Hematopoietic multipotent progenitor cell treated with erythropoietin and hydrocortisone succinate and interleukin-3 and kit ligand, for 4 days (in vitro differentiated cells): ENCODE data around the gene COL5A3.
"Not testable (repeated sequence)": the region's sequence is repeated elsewhere in the genome, so short reads cannot be mapped to it uniquely, and the experiment has no call there.

ENCODE experiments used
- DNase-seq: peaks from one replicate; pipeline ENCODE4 v3.0.0-alpha.2; 2015

COL5A3 gene

GRCh38 chr19:9968820-9969687 lies 41.2 kb downstream of the COL5A3 start:
- no peak for DNase-seq

- DNase-seq = no peak
Observed at GRCh38 chr19:9967326-9967725, 43.0 kb downstream of the COL5A3 start.

DNA sequence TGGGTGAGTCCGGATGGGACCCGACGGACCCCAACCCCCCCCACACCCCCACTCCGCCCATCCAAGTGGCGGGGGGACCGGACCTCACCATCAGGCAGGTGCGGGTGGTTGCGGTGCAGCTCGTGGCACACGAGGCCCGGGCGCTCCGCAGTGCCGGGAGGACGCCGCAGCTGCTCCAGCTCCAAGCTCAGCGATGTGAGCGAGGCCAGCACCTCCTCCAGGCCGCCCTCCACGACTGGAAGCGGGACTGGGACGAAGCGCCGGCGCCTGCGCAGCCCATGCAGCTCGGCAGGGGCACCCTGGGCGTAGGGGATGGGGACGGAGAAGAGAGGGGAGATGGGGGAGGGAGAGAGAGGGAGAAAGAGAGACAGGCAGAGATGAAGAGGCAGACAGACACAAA lies 43.9 kb downstream of the COL5A3 start:
- no peak for DNase-seq

DNA sequence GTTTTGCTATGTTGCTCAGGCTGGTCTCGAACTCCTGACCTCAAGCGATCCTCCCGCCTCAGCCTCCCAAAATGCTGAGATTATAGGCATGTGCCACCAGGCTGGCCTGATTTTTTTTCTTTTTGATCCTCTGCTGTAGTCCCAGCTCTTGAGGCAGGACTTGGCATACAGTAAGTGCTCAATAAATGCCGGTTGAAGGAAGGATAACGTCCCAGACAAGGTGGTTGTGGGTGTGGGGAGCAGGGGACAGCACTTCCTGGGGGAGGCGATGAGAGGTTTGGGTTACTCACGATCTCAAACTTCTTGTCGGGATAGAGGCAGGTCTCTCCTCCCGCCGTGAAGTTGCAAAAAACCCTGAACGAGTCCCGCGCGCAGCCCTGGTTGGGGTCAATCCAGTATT lies 44.3 kb downstream of the COL5A3 start:
- no peak for DNase-seq

DNA sequence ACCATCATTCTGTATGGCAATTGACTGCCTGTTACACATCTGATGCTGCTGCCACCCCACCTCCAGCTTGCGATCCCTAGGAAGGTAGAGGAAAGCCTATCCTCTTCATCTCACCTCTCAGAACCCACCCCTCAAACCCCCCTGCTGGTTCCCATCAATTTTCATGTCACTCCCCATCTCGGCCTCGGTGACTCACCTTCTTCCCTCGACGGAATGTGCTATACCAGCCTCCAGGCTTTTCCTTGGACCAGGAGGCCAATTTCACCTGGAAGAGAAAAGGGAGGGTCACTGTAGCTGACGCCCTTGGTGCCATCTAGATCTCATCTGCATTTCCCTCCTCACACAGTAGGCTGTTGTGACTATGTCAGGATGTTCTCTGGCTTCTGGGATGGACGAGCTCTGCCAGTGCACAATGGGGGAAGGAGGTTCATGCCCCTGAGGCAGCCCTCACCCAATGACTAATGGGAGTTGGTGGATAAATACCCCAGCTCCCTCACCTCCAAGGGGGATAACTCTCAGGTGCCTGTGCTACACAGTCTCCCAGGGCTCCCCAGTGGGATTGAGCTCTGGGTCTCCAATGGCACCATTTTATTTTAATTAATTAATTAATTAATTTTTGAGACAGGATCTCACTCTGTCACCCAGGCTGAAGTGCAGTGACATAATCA lies 47.5 kb downstream of the COL5A3 start:
- DNase-seq = no peak

DNA sequence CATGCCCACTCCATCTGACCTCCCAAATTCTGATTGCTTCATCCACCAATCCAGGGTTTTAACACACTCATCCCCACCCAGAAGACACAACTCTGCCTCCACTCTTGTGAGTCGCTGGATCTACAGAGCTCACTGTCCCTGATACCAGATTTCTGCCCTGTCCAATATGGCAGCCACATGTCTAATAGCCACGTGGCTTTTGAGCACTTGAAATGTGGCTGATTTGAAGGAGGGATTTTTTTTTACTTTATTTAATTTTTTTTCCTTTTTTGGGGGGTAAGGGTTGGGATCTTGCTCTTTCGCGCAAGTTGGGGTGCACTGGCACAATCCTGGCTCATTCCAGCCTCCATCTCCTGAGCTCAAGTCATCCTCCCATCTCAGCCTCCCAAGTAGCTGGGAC lies 49.2 kb downstream of the COL5A3 start:
- DNase-seq = no peak

- no peak for DNase-seq
Observed at GRCh38 chr19:9958379-9958821, 51.9 kb downstream of the COL5A3 start.

DNA sequence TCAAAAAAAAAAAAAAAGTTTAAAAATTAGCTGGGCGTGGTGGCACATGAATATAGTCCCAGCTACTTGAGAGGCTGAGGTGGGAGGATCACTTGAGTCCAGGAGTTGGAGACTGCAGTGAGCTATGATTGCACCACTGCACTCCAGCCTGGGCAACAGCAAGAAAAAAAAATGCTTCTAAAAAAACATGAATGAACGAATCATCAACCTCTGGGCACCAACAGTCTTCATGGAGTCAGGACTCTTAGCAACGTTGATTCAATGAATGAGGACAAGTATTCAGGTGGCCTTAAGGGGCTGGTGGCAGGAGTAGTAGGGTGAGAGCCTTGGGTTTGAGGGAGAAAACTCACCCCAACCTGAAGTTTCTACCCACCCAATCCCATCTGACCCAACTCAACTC lies 53.3 kb downstream of the COL5A3 start:
- no peak for DNase-seq

- DNase-seq = no peak
Observed at GRCh38 chr19:9953802-9954542, 56.3 kb downstream of the COL5A3 start.

DNA sequence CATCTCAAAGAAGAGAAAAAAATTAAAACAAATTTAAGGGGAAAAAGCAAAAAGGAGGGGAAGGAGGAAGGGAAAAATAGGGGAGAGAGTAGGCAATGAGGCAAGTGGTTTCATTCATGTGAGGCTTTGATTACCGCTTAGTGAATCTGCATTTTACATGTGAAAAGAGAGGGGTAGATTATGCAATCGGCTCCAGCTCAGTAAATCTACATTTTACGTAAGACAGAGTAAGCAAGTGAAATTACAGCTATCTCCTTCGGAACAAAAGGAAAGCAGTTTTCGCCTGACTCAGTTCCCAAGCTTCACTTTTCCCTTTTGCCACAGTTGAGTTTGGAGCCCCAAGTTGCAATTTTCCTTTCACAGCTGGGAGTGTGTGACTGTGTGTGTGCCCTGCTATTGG lies 58.0 kb downstream of the COL5A3 start:
- DNase-seq = no peak

- no peak for DNase-seq
Observed at GRCh38 chr19:9947441-9947840, 62.9 kb downstream of the COL5A3 start.

DNA sequence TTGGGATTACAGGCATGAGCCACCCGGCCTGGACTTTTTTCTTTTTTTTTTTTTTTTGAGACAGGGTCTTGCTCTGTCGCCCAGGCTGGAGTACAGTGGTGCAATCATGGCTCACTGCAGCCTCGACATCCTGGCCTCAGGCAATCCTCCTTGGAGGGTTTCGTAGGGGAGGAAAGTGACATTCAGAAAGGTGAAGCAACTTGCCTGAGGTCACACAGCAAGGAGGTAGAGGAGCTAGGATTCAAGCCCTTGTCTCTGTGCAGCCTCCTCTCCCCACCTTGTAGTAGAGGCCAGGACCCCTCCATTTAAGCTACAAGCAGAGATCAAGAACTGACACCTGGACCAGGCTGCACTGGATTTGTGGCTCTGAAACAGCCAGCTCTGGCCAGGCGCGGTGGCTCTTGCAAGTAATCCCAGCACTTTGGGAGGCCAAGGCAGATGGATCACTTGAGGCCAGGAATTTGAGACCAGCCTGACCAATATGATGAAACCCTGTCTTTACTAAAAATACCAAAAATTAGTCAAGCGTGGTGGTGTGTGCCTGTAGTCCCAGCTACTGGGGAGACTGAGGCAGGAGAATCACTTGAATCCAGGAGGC lies 63.7 kb downstream of the COL5A3 start:
- not testable (repeated sequence) for DNase-seq

GRCh38 chr19:9945319-9945966 lies 64.9 kb downstream of the COL5A3 start:
- DNase-seq = no peak

DNA sequence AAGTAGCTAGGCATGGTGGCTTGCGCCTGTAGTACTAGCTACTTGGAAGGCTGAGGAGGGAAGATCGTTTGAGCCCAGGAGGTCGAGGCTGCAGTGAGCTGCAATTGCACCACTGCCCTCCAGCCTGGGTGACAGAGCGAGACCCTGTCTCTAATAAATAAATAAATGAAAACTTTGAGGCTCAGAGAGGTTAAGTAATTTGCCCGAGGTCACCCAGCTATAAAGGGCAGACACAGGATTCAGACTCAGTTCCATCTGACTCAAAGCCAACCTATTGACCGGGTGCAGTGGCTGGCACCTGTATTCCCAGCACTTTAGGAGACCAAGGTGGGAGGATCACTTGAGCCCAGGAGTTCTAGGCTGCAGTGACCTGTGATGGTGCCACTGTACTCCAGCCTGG lies 66.6 kb downstream of the COL5A3 start:
- no peak for DNase-seq

- DNase-seq = no peak
Observed at GRCh38 chr19:9941671-9942070, 68.6 kb downstream of the COL5A3 start.

DNA sequence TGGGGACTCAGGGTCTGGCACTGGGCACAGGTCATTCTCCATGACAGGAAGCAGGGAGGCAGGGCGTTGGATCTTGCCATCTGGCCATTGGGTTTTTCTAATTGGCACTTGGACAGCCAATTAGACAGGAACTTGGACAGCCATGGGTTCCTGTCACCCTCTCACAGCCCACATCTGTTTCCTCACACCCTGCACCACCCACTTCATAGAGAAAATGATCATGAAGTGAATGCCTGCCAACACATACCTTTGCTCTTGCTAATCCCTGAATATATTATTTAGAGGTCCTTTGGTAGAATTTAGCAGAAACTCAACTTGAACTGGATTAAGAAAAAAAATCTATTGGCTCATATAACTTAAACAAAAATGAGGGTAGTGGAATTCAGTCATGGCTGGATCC lies 69.1 kb downstream of the COL5A3 start:
- no peak for DNase-seq

- no peak for DNase-seq
Observed at GRCh38 chr19:9940778-9941177, 69.5 kb downstream of the COL5A3 start.

- no peak for DNase-seq
Observed at GRCh38 chr19:9939301-9939913, 70.9 kb downstream of the COL5A3 start.

DNA sequence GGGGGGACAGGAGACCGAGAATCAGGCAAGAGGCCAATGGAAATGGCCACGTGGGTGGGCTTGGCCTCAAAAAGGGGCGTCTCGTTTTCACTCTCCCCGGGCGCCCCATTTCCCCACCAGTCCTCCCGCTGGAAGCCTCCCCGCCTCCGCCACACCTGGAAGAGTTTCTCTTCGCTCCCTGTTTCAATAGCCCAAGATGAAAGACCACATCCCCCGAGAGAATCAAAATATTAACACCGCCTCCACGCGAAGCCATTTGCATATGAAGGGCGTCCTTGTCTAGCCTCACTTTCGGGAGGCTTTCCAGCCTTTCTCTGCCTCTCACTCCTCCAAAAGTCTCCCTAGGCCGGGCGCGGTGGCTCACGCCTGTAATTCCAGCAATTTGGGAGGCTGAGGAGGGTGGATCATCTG lies 73.3 kb downstream of the COL5A3 start:
- DNase-seq = no peak

- DNase-seq = no peak
Observed at GRCh38 chr19:9936326-9937000, 73.8 kb downstream of the COL5A3 start, which contains the start of gene OLFM2. Gene OLFM2 (minus strand): TSS chr19:9936515. CDS start chr19:9936366, 149 bp downstream.

DNA sequence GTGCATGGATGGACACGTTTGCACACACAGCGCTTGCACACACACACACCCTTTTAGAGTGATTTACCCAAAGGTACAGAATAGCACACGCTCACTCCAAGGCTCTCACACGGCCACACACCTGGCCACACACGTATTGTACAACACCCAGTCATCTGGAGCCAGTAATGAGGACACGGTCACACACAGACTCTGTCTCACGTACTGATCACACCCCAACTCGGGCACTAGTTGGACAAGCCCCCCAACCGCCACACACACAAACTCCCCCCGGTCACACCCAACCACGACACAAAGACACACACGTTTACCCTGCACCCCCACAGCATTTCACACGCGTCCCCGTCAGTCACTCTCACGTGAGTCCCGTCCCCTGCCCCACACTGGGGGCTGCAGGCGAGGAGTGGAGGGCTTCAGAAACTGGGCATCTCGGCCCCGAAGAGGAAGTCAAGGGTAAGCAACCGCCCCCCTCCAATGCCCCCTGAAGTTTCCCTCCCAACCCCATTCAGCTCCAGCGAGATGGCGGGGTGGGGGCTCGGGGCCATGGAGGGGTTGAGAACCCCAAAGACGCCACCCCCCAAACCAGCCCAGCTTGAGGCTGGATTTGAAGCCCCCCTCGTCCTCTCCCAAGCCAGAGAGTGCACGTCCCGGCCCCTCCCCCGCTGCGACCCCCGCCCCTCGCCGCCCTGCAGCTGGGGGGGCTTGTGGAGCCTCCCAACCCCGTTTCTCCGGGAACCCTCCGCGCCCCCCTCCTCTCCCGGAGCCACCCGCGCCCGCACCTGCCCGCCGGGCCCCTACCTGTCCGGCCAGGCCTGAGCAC lies 74.6 kb downstream of the COL5A3 start:
- DNase-seq = no peak
